H9 (cell line): ENCODE data around the gene PRSS38. TPM values are rescaled to one million over a fixed set of nuclear protein-coding genes. Genes with fewer than 3 reads are reported as not detected.
"Not testable (repeated sequence)": the region's sequence is repeated elsewhere in the genome, so short reads cannot be mapped to it uniquely, and the experiment has no call there.

Source experiments
- DNase-seq: peaks from one replicate; pipeline ENCODE4 v3.0.0-alpha.2; 2017
- H2AFZ ChIP-seq: one replicate; pipeline ENCODE4 v1.6.1; 2013; ENCODE audit warnings: mild to moderate bottlenecking, low read length, control low read depth, moderate library complexity
- H2AK5ac ChIP-seq: 2 replicates; pipeline ENCODE4 v1.6.1; 2013; ENCODE audit warnings: low read length, control low read depth, mixed read lengths; ENCODE audit not compliant: insufficient read length
- H2BK120ac ChIP-seq: one replicate; pipeline ENCODE4 v1.6.1; 2013; ENCODE audit warnings: low read depth, mild to moderate bottlenecking, low read length, control low read depth, inconsistent platforms; ENCODE audit not compliant: poor library complexity, severe bottlenecking
- H2BK12ac ChIP-seq: 2 replicates; pipeline ENCODE4 v1.6.1; 2013; ENCODE audit warnings: low read length, control low read depth, mixed read lengths, low read depth; ENCODE audit not compliant: insufficient read length
- H2BK15ac ChIP-seq: 2 replicates; pipeline ENCODE4 v1.6.1; 2013; ENCODE audit warnings: low read depth, low read length, control low read depth
- H2BK20ac ChIP-seq: one replicate; pipeline ENCODE4 v1.6.1; 2013; ENCODE audit warnings: low read depth, mild to moderate bottlenecking, low read length, control low read depth, inconsistent platforms; ENCODE audit not compliant: poor library complexity, severe bottlenecking
- H2BK5ac ChIP-seq: 2 replicates; pipeline ENCODE4 v1.6.1; 2013; ENCODE audit warnings: low read length, control low read depth, mixed read lengths; ENCODE audit not compliant: insufficient read length
- H3K14ac ChIP-seq: 2 replicates; pipeline ENCODE4 v1.6.1; 2013; ENCODE audit warnings: low read length, control low read depth; ENCODE audit not compliant: insufficient read depth
- H3K18ac ChIP-seq: 2 replicates; pipeline ENCODE4 v1.6.1; 2013; ENCODE audit warnings: low read depth, mild to moderate bottlenecking, mixed read lengths, low read length, control low read depth; ENCODE audit not compliant: insufficient read length
- H3K23ac ChIP-seq: 2 replicates; pipeline ENCODE4 v1.6.1; 2013; ENCODE audit warnings: low read length, control low read depth, mixed read lengths, low read depth; ENCODE audit not compliant: insufficient read length
- H3K23me2 ChIP-seq: 2 replicates; pipeline ENCODE4 v1.6.1; 2013; ENCODE audit warnings: low read depth, mild to moderate bottlenecking, mixed read lengths, low read length, control low read depth; ENCODE audit not compliant: insufficient read length, poor library complexity, severe bottlenecking
- H3K27ac ChIP-seq: 2 replicates; pipeline ENCODE4 v1.5.1; 2013; ENCODE audit warnings: low read length, control low read depth, mixed read lengths, low read depth; ENCODE audit not compliant: insufficient read length
- H3K27me3 ChIP-seq: 2 replicates; pipeline ENCODE4 v1.6.1; 2013; ENCODE audit warnings: low read length, control low read depth, inconsistent platforms; ENCODE audit not compliant: insufficient read depth
- H3K4ac ChIP-seq: 2 replicates; pipeline ENCODE4 v1.6.1; 2013; ENCODE audit warnings: low read depth, mild to moderate bottlenecking, control low read depth, inconsistent platforms, low read length, moderate library complexity
- H3K4me1 ChIP-seq: 2 replicates; pipeline ENCODE4 v1.6.1; 2013; ENCODE audit warnings: low read length, control low read depth, inconsistent platforms; ENCODE audit not compliant: insufficient read depth
- H3K4me2 ChIP-seq: 2 replicates; pipeline ENCODE4 v1.6.1; 2013; ENCODE audit warnings: low read length, control low read depth, mixed read lengths; ENCODE audit not compliant: insufficient read length, insufficient read depth
- H3K56ac ChIP-seq: 2 replicates; pipeline ENCODE4 v1.6.1; 2013; ENCODE audit warnings: low read depth, mild to moderate bottlenecking, mixed read lengths, low read length, control low read depth; ENCODE audit not compliant: insufficient read length
- H3K79me1 ChIP-seq: 2 replicates; pipeline ENCODE4 v1.6.1; 2013; ENCODE audit warnings: low read depth, mild to moderate bottlenecking, moderate library complexity, low read length, control low read depth, inconsistent platforms; ENCODE audit not compliant: insufficient read depth, poor library complexity, severe bottlenecking
- H3K79me2 ChIP-seq: 2 replicates; pipeline ENCODE4 v1.6.1; 2013; ENCODE audit warnings: low read length, control low read depth, inconsistent platforms; ENCODE audit not compliant: insufficient read depth
- H3K9ac ChIP-seq: 2 replicates; pipeline ENCODE4 v1.6.1; 2013; ENCODE audit warnings: low read length, control low read depth, mixed read lengths; ENCODE audit not compliant: insufficient read length; ENCODE audit errors: extremely low read depth
- H3K9me3 ChIP-seq: one replicate; pipeline ENCODE4 v1.6.1; 2013; ENCODE audit warnings: low read depth, low read length, inconsistent platforms; ENCODE audit not compliant: control insufficient read depth
- H3T11ph ChIP-seq: one replicate; pipeline ENCODE4 v1.6.1; 2013; ENCODE audit warnings: mild to moderate bottlenecking, low read length, control low read depth, inconsistent platforms
- H4K20me1 ChIP-seq: one replicate; pipeline ENCODE4 v1.6.1; 2013; ENCODE audit not compliant: control insufficient read depth, insufficient read length, insufficient read depth
- H4K5ac ChIP-seq: 2 replicates; pipeline ENCODE4 v1.6.1; 2013; ENCODE audit warnings: low read depth, mild to moderate bottlenecking, mixed read lengths, low read length, control low read depth; ENCODE audit not compliant: insufficient read length
- H4K8ac ChIP-seq: replicated peaks from 2 replicates; pipeline ENCODE4 v1.6.1; 2013; ENCODE audit warnings: low read length, control low read depth, mixed read lengths, low read depth; ENCODE audit not compliant: insufficient read length
- H4K91ac ChIP-seq: 2 replicates; pipeline ENCODE4 v1.6.1; 2013; ENCODE audit warnings: low read depth, mild to moderate bottlenecking, moderate library complexity, mixed read lengths, low read length, control low read depth; ENCODE audit not compliant: insufficient read length
- H3K27ac Mint-ChIP-seq, 3 experiments: 2 replicates in 2 of 3; 3 replicates in 1 of 3; pipeline ENCODE4 v1.8.0; 2020 to 2021; ENCODE audit warnings: mixed read lengths in 3 of 3, mild to moderate bottlenecking in 1 of 3, moderate library complexity in 1 of 3
- H3K27me3 Mint-ChIP-seq: 2 replicates; pipeline ENCODE4 v1.8.0; 2021; ENCODE audit warnings: low read depth, mild to moderate bottlenecking, moderate library complexity, mixed read lengths
- H3K36me3 Mint-ChIP-seq, 3 experiments: 2 replicates in 2 of 3; 3 replicates in 1 of 3; pipeline ENCODE4 v1.8.0; 2020 to 2021; ENCODE audit warnings: low read depth in 3 of 3, mixed read lengths in 3 of 3; ENCODE audit not compliant: insufficient read depth in 1 of 3
- H3K4me1 Mint-ChIP-seq, 2 experiments: 2 replicates each; pipeline ENCODE4 v1.8.0; 2020; ENCODE audit warnings: mixed read lengths in 2 of 2
- H3K4me3 Mint-ChIP-seq, 2 experiments: 2 replicates in 1 of 2; 3 replicates in 1 of 2; pipeline ENCODE4 v1.8.0; 2020 to 2021; ENCODE audit warnings: mild to moderate bottlenecking in 2 of 2, mixed read lengths in 2 of 2, moderate library complexity in 1 of 2
- H3K9me3 Mint-ChIP-seq, 2 experiments: 2 replicates in 1 of 2; 3 replicates in 1 of 2; pipeline ENCODE4 v1.8.0; 2020; ENCODE audit warnings: mild to moderate bottlenecking in 2 of 2, mixed read lengths in 2 of 2, moderate library complexity in 1 of 2
- WGBS: extraction: QIAGEN DNeasy Blood & Tissue Kit; methylation state at CpG from one replicate; pipeline ENCODE4 v1.1.7; 2013; ENCODE audit warnings: missing lambda C conversion rate, low lambda C conversion rate, mixed read lengths; ENCODE audit not compliant: insufficient read length; ENCODE audit errors: extremely low coverage; 5-methylcytosine and 5-hydroxymethylcytosine counted together
- total RNA-seq: library from RNA; stranded (reverse); gene quantifications from 2 replicates; pipeline ENCODE4 v1.2.1, GENCODE V29; 2021
- TF ChIP-seq, protein P1 (sequence below): fragments of 200-600 bp; sonication (generic); conservative IDR thresholded peaks from 3 replicates; pipeline ENCODE4 v1.8.0; 2021; ENCODE audit warnings: antibody characterized with exemption, mild to moderate bottlenecking

Gene PRSS38
- total RNA-seq, 1 experiment from 2014 or later, result not detected

DNA sequence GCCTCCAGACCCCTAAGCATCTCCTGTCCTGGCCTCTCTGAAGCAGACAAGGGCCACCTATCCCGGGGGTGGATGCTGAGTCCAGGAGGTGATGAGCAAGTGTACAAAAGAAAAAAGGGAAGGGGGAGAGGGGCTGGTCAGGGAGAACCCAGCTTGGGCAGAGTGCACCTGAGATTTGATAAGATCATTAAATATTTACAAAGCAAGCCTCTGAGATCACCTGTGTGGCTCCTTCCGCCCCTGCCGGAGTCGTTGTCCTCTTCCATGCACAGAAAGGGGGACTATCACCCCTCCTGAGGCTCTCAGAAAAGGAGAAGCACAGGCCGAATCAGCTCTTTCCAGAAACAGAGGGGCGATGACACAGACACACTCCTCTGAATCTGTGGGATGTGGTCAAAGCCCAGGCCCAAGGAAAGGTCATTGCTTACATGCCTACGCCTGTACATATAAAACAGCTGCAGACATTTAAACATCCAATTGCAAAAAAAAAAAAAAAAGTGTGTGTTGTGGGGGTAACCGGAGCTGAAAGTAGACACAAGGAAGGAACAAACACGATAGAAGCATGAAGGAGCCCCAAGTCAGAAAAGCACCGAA lies 30.9 kb downstream of the PRSS38 start:
- Mint-ChIP-seq H3K4me3 (no peak overlapping the region), H3K27ac (no peak overlapping the region), H3K36me3 (no peaks in the 10 kb centered on the region), H3K27me3 (peaks cover 1% of the 10 kb centered on the region; the same call in 1 of the 2 replicates), H3K4me1 (peaks cover 0 to 2% of the 10 kb centered on the region in 2 experiments; a peak in 3 of 4 replicates), H3K9me3 (peaks cover 2 to 11% of the 10 kb centered on the region in 2 experiments; a peak in 3 of 5 replicates)
- no peak overlapping the region for H2BK120ac ChIP-seq
- H3K27ac ChIP-seq, result no peak overlapping the region
- H2BK5ac ChIP-seq, result no peak overlapping the region
- H3K56ac ChIP-seq, result no peak overlapping the region
- H2BK20ac ChIP-seq, result no peak overlapping the region
- H2BK15ac ChIP-seq, result no peak overlapping the region
- no peaks in the 10 kb centered on the region for H3K27me3 ChIP-seq
- H4K20me1 ChIP-seq, result no peaks in the 10 kb centered on the region
- H2AFZ ChIP-seq, result no peak overlapping the region
- H3K23ac ChIP-seq, result no peak overlapping the region
- no peak overlapping the region for H3K4ac ChIP-seq
- DNase-seq, result no peak
- no peak overlapping the region for H2BK12ac ChIP-seq
- H2AK5ac ChIP-seq, result no peak overlapping the region
- no peak overlapping the region for H4K8ac ChIP-seq
- no CpG with 5 or more reads among the region's 10 CpGs for WGBS
- H3K9ac ChIP-seq, result no peak overlapping the region
- no peak overlapping the region for H3T11ph ChIP-seq
- no peaks in the 10 kb centered on the region for H3K79me2 ChIP-seq
- H3K18ac ChIP-seq, result no peak overlapping the region
- no peaks in the 10 kb centered on the region for H3K9me3 ChIP-seq
- no peaks in the 10 kb centered on the region for H3K4me1 ChIP-seq
- H3K4me2 ChIP-seq, result no peak overlapping the region
- no peak overlapping the region for H4K91ac ChIP-seq
- TF ChIP-seq, protein P1, sequence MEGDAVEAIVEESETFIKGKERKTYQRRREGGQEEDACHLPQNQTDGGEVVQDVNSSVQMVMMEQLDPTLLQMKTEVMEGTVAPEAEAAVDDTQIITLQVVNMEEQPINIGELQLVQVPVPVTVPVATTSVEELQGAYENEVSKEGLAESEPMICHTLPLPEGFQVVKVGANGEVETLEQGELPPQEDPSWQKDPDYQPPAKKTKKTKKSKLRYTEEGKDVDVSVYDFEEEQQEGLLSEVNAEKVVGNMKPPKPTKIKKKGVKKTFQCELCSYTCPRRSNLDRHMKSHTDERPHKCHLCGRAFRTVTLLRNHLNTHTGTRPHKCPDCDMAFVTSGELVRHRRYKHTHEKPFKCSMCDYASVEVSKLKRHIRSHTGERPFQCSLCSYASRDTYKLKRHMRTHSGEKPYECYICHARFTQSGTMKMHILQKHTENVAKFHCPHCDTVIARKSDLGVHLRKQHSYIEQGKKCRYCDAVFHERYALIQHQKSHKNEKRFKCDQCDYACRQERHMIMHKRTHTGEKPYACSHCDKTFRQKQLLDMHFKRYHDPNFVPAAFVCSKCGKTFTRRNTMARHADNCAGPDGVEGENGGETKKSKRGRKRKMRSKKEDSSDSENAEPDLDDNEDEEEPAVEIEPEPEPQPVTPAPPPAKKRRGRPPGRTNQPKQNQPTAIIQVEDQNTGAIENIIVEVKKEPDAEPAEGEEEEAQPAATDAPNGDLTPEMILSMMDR, result no peak
- no peaks in the 10 kb centered on the region for H3K79me1 ChIP-seq
- H4K5ac ChIP-seq, result no peak overlapping the region
- H3K14ac ChIP-seq, result no peak overlapping the region
- no peaks in the 10 kb centered on the region for H3K23me2 ChIP-seq

- H3K79me2 ChIP-seq, H3K79me1 ChIP-seq, H3K14ac ChIP-seq, H2AFZ ChIP-seq, H3K27ac Mint-ChIP-seq, H4K8ac ChIP-seq, H3K18ac ChIP-seq, H2BK5ac ChIP-seq, H3K4me3 Mint-ChIP-seq, DNase-seq, H4K20me1 ChIP-seq, H3T11ph ChIP-seq, H3K4me2 ChIP-seq, H2BK20ac ChIP-seq, H3K27me3 Mint-ChIP-seq, H3K23me2 ChIP-seq, H3K9me3 ChIP-seq, H4K5ac ChIP-seq, H2BK15ac ChIP-seq, H3K4ac ChIP-seq, H3K36me3 Mint-ChIP-seq, H3K27ac ChIP-seq, H3K27me3 ChIP-seq, H4K91ac ChIP-seq, H2AK5ac ChIP-seq, H3K9ac ChIP-seq, H2BK12ac ChIP-seq, H3K56ac ChIP-seq, H3K4me1 ChIP-seq, H2BK120ac ChIP-seq, H3K4me1 Mint-ChIP-seq, H3K23ac ChIP-seq: not testable (repeated sequence)
- H3K9me3 Mint-ChIP-seq, result peaks cover 2 to 11% of the 10 kb centered on the region in 2 experiments; a peak in 3 of 5 replicates
- WGBS, result no CpG with 5 or more reads among the region's 4 CpGs
Observed at GRCh38 chr1:227847046-227847445, 31.6 kb downstream of the PRSS38 start.
